Subcutaneous adipose tissue (tissue), 4 donors: ENCODE data around the gene CUL9. TPM values are rescaled to one million over a fixed set of nuclear protein-coding genes. Genes with fewer than 3 reads are reported as not detected.

ENCODE experiments used
- total RNA-seq, 4 donors: library from RNA; depleted of rRNA; stranded (reverse); fragments of >200 nt; gene quantifications; one replicate each; pipeline ENCODE4 v1.1.0, GENCODE V29; 2016
- TF ChIP-seq, protein P1 (sequence below): fragments of 450-650 bp; IDR thresholded peaks from one replicate; pipeline ENCODE4 v1.5.1; 2016; ENCODE audit warnings: low read depth, mild to moderate bottlenecking, control low read depth, antibody characterized with exemption, moderate library complexity

The CUL9 gene
- total RNA-seq, 4 donors from 2014 or later = 16.3 to 36.7 (median 27.2) TPM

DNA sequence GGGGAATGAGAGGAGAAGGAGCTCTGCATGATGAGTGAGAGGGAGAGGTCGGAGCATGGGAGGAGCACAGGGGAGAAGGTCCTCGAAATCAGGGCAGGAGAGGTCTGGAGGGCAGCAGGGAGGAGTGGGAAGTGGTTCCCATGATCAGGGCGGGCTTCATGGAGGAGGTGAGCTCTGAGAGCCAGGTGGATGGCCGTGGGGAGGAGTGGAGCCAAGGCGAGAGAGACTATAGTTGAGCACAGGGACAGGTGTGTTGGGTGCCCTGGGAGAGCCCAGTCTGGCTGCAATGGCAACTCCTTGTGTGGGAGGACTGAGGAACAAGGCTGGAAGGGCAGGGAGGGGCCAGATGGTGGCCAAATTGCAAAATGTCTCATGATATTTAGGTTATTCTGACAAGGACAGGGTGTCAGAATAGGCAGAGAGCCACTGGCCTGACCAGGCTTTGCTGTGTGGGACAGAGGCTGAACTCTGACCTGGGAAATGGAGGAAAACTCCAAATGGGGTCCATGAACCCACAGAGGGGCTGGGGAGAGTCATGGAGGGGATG lies 82.7 kb downstream of the CUL9 start:
- TF ChIP-seq, protein P1, sequence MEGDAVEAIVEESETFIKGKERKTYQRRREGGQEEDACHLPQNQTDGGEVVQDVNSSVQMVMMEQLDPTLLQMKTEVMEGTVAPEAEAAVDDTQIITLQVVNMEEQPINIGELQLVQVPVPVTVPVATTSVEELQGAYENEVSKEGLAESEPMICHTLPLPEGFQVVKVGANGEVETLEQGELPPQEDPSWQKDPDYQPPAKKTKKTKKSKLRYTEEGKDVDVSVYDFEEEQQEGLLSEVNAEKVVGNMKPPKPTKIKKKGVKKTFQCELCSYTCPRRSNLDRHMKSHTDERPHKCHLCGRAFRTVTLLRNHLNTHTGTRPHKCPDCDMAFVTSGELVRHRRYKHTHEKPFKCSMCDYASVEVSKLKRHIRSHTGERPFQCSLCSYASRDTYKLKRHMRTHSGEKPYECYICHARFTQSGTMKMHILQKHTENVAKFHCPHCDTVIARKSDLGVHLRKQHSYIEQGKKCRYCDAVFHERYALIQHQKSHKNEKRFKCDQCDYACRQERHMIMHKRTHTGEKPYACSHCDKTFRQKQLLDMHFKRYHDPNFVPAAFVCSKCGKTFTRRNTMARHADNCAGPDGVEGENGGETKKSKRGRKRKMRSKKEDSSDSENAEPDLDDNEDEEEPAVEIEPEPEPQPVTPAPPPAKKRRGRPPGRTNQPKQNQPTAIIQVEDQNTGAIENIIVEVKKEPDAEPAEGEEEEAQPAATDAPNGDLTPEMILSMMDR = no peak

DNA sequence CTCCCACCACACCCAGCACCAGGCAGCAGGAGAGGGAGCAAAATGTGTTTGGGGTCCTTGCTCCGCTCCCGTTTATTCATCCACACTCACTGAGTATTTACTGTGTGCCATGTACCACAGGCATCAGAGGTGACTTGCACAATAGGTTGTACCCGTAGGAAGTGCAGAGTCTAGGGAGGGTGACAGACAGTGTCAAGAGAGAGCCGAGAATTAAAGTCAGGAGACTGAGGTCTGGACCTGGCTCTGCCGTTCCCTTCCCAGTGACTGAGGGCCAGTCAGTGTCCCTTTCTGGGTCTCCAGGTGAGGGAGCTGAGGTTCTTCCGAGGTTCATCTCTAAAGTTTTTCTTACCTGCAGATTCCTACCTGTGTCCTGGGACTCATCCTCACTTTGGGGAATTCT lies 83.6 kb downstream of the CUL9 start:
- TF ChIP-seq, protein P1 = no peak

DNA sequence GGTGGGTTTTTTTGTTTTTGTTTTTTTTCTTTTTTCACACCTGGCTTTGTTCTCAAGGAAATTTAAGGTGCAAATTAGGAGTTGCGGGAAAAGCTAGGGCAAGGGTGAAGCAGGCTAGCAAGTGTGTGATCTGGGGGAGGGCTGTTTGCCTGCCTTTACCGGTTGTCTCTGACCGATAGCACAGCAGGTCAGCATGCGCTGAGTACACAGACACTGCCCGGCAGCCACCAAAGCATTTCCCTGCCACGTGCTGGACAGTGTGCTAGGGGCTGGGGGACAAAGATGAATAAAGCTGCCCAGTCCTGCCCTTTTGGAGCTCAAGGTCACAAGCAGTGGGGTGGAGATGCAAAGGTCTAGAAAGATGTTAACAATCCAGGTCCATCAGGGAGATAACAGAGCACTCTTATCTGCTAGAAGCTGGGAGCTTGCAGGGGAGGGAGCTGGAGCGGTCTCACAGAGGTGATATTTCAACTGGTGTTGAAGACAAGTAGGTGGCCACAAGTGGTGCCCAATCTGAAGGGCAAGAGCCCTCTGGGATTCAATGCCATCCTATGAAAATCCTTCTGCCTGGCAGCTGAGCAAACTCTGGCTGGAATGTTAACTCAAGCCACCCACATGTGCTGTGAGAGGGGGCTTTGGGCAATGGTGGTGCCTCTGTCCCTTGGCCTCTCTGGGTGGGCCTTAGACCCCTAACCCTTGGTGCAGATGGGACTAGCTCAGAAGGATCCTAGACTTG lies 85.8 kb downstream of the CUL9 start:
- TF ChIP-seq, protein P1 = no peak

DNA sequence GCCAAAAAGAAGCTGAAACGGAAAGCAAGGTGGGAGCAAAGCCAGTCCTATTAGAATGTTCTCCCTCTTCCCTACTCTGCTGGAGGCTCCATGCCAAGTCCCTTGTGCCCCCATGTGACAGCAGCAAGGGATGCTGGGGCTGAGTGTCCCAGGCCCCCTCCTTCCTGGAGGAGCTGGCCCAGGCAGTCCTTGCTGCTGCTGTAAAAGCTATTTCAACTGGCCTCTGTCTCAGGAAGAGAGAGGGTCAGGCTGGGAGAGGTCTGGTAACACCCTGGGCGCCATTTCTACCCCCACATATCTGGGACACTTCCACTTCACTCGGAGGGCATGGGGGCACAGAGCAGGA lies 86.3 kb downstream of the CUL9 start:
- TF ChIP-seq, protein P1 = no peak

DNA sequence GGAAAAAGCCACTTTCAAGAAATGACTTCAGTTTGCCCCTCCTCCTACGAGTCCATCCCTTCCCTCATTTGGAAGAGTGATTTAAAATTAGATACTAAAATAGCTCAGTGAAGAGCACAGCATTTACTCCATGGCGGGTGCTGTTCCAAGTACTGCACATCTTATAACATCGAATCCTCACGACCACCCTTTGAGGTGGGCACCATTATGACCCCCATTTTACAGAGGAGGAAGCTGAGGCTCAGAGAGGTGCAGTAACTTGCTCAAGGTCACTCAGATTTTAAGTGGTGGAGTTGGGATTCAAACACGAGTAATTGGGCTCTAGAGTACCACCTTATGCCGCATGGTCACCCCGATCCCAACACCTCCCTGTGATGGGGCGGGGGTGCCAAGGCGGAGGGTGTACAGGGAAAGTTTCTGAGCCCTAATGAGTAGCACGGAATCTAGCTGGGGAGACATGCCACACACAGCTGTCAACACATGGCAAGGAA lies 86.8 kb downstream of the CUL9 start:
- TF ChIP-seq, protein P1 = no peak

DNA sequence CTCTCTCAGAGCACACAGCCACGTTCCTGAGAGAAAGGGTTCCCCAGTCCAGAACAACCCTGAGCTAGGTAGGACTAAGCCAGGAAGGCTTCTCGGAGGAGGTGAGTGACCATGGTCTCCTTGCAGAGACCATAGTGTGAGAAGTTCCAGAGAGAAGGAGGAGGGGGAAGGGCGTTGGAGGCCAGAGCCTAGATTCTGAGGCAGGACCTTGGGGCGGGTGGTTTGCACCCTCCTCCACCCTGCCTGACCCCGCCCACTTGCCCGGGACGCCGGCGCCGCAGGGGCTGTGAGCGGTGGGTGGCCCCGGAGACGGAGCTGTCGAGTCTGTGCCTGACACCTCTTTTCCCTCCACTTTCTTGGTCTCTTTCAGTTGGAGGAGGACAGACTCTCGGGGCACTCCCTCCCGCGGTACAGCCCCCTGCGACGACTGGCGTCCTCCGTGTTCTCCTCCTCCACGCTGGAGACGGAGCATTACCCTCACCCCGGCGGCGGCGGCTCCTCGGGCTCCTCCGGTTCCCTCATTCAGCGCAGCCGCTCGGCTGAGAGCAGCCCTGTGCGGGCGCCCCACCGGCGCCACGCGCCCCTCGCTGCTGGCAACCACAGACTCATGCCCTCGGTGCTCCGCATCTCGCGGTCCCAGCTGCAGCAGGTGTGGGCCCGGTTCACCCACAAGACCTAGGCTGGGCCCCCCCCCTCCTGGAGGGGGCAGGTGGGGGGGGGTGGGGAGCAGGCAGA lies 87.4 kb downstream of the CUL9 start:
- TF ChIP-seq, protein P1 = no peak
